ENCODE data around the gene PRMT1.
"Not testable (repeated sequence)": the region's sequence is repeated elsewhere in the genome, so short reads cannot be mapped to it uniquely, and the experiment has no call there.

Gene PRMT1

GRCh38 chr19:49689133-49690078 lies 12.3 kb downstream of the PRMT1 start, which contains the start of gene ADM5:
ADM5 (plus strand) TSS chr19:49689594; CDS start chr19:49689838, 244 bp downstream.
- no peak for DNase-seq (ENCODE audit: low read depth)

- no peak for DNase-seq (ENCODE audit: low read depth)
Observed at GRCh38 chr19:49690079-49690655, 13.1 kb downstream of the PRMT1 start.

GRCh38 chr19:49690656-49691242 lies 13.7 kb downstream of the PRMT1 start, which contains the start of gene CPT1C:
CPT1C (plus strand) TSS chr19:49691116; CDS start chr19:49692253, 1,137 bp downstream.
- peak; percentile 65 for DNase-seq (ENCODE audit: low read depth)

GRCh38 chr19:49691243-49692146 lies 14.4 kb downstream of the PRMT1 start:
- peak; percentile 45 for DNase-seq (ENCODE audit: low read depth)

GRCh38 chr19:49692147-49692506 lies 15.1 kb downstream of the PRMT1 start:
- no peak for DNase-seq (ENCODE audit: low read depth)

- no peak for DNase-seq (ENCODE audit: low read depth)
Observed at GRCh38 chr19:49696115-49696514, 19.0 kb downstream of the PRMT1 start.

GRCh38 chr19:49696865-49697264 lies 19.8 kb downstream of the PRMT1 start:
- DNase-seq (ENCODE audit: low read depth) = no peak

GRCh38 chr19:49699364-49699763 lies 22.3 kb downstream of the PRMT1 start:
- no peak for DNase-seq (ENCODE audit: low read depth)

- DNase-seq (ENCODE audit: low read depth) = no peak
Observed at GRCh38 chr19:49700563-49700962, 23.5 kb downstream of the PRMT1 start.

GRCh38 chr19:49701271-49701786 lies 24.3 kb downstream of the PRMT1 start:
- no peak for DNase-seq (ENCODE audit: low read depth)

- no peak for DNase-seq (ENCODE audit: low read depth)
Observed at GRCh38 chr19:49704888-49705642, 28.0 kb downstream of the PRMT1 start.

GRCh38 chr19:49705919-49706318 lies 28.8 kb downstream of the PRMT1 start:
- DNase-seq (ENCODE audit: low read depth) = no peak

GRCh38 chr19:49710372-49710951 lies 33.4 kb downstream of the PRMT1 start:
- peak; percentile 78 for DNase-seq (ENCODE audit: low read depth)

- DNase-seq (ENCODE audit: low read depth) = no peak
Observed at GRCh38 chr19:49712397-49712859, 35.4 kb downstream of the PRMT1 start.

- DNase-seq (ENCODE audit: low read depth) = no peak
Observed at GRCh38 chr19:49713236-49713845, 36.3 kb downstream of the PRMT1 start.

GRCh38 chr19:49716154-49716553 lies 39.1 kb downstream of the PRMT1 start:
- no peak for DNase-seq (ENCODE audit: low read depth)

- DNase-seq (ENCODE audit: low read depth) = no peak
Observed at GRCh38 chr19:49718511-49718910, 41.4 kb downstream of the PRMT1 start.

GRCh38 chr19:49718991-49719390 lies 41.9 kb downstream of the PRMT1 start:
- no peak for DNase-seq (ENCODE audit: low read depth)

- DNase-seq (ENCODE audit: low read depth) = not testable (repeated sequence)
Observed at GRCh38 chr19:49719420-49719819, 42.3 kb downstream of the PRMT1 start.
